ENCODE data around the gene CDH26.

The CDH26 gene

GRCh38 chr20:59939052-59939878 is 19.0 kb upstream of the CDH26 start:
- DNase-seq (ENCODE audit: insufficient read length, low spot score) (no peak), FAIRE-seq (no peak)
- no peak for TF ChIP-seq POLR2A (IDR thresholded peaks at IDR 0.05; ENCODE audit: low read depth, low read length)
- TF ChIP-seq TAF1 (IDR thresholded peaks at IDR 0.05; ENCODE audit: low read depth, low read length): no peak
- no peak for TF ChIP-seq PAX5 (IDR thresholded peaks at IDR 0.05; ENCODE audit: insufficient read depth, low read length, severe bottlenecking)
- TF ChIP-seq SPI1 (IDR thresholded peaks at IDR 0.05; ENCODE audit: low read depth, low read length): no peak
- TF ChIP-seq POU2F2 (IDR thresholded peaks at IDR 0.05; ENCODE audit: low read depth, low read length): no peak

- TF ChIP-seq TAF1 (IDR thresholded peaks at IDR 0.05; ENCODE audit: low read depth, low read length): no peak
- no peak for TF ChIP-seq SPI1 (IDR thresholded peaks at IDR 0.05; ENCODE audit: low read depth, low read length)
- TF ChIP-seq POLR2AphosphoS5 (IDR thresholded peaks at IDR 0.05; ENCODE audit: low read depth, low read length): no peak
- no peak for TF ChIP-seq POU2F2 (IDR thresholded peaks at IDR 0.05; ENCODE audit: low read depth, low read length)
- TF ChIP-seq PAX5 (IDR thresholded peaks at IDR 0.05; ENCODE audit: insufficient read depth, low read length, severe bottlenecking): no peak
- TF ChIP-seq POLR2A (IDR thresholded peaks at IDR 0.05; ENCODE audit: low read depth, low read length): no peak
- FAIRE-seq: no peak
- peak; percentile 31 for DNase-seq (ENCODE audit: insufficient read length, low spot score)
Observed at GRCh38 chr20:59939879-59940128, 18.4 kb upstream of the CDH26 start.

GRCh38 chr20:59940129-59940955 is 17.9 kb upstream of the CDH26 start, which contains the start of the genes FAM217B and PPP1R3D:
TSS of gene FAM217B (plus strand) at chr20:59940389. CDS start at chr20:59943944, 3,555 bp downstream.
TSS of gene PPP1R3D (minus strand) at chr20:59940305. CDS start at chr20:59939931, 374 bp downstream.
- peak; percentile 94 for FAIRE-seq
- peak; percentile 95 for DNase-seq (ENCODE audit: insufficient read length, low spot score)

GRCh38 chr20:59940956-59941294 is 17.3 kb upstream of the CDH26 start:
- no peak for FAIRE-seq
- no peak for DNase-seq (ENCODE audit: insufficient read length, low spot score)
- TF ChIP-seq POLR2AphosphoS5 (IDR thresholded peaks at IDR 0.05; ENCODE audit: low read depth, low read length): no peak
- no peak for TF ChIP-seq POU2F2 (IDR thresholded peaks at IDR 0.05; ENCODE audit: low read depth, low read length)
- no peak for TF ChIP-seq POLR2A (IDR thresholded peaks at IDR 0.05; ENCODE audit: low read depth, low read length)
- TF ChIP-seq PAX5 (IDR thresholded peaks at IDR 0.05; ENCODE audit: insufficient read depth, low read length, severe bottlenecking): no peak
- TF ChIP-seq SPI1 (IDR thresholded peaks at IDR 0.05; ENCODE audit: low read depth, low read length): no peak
- TF ChIP-seq TAF1 (IDR thresholded peaks at IDR 0.05; ENCODE audit: low read depth, low read length): no peak

More at GRCh38 chr20:59940129-59940955, 17.9 kb upstream of the CDH26 start, which contains the start of the genes FAM217B and PPP1R3D:
- TF ChIP-seq POU2F2 (IDR thresholded peaks at IDR 0.05; ENCODE audit: low read depth, low read length): 0 out of 2 replicates have a peak, but pooled peaks have one; percentile 13
- peak; percentile 70; the same call in 1 of the 2 replicates for TF ChIP-seq POLR2A (IDR thresholded peaks at IDR 0.05; ENCODE audit: low read depth, low read length)
- TF ChIP-seq TAF1 (IDR thresholded peaks at IDR 0.05; ENCODE audit: low read depth, low read length): peak; percentile 66; the same call in 1 of the 2 replicates
- TF ChIP-seq PAX5 (IDR thresholded peaks at IDR 0.05; ENCODE audit: insufficient read depth, low read length, severe bottlenecking): no peak
- no peak for TF ChIP-seq SPI1 (IDR thresholded peaks at IDR 0.05; ENCODE audit: low read depth, low read length)
- peak; percentile 69; the same call in 1 of the 2 replicates for TF ChIP-seq POLR2AphosphoS5 (IDR thresholded peaks at IDR 0.05; ENCODE audit: low read depth, low read length)

- TF ChIP-seq PAX5 (IDR thresholded peaks at IDR 0.05; ENCODE audit: insufficient read depth, low read length, severe bottlenecking) (no peak), POU2F2 (IDR thresholded peaks at IDR 0.05; ENCODE audit: low read depth, low read length) (no peak), POLR2AphosphoS5 (IDR thresholded peaks at IDR 0.05; ENCODE audit: low read depth, low read length) (no peak)
- DNase-seq (ENCODE audit: insufficient read length, low spot score): no peak
- no peak for FAIRE-seq
Observed at GRCh38 chr20:59942245-59942644, 16.0 kb upstream of the CDH26 start.

- FAIRE-seq (no peak), DNase-seq (ENCODE audit: insufficient read length, low spot score) (no peak)
- TF ChIP-seq PAX5 (IDR thresholded peaks at IDR 0.05; ENCODE audit: insufficient read depth, low read length, severe bottlenecking): no peak
- no peak for TF ChIP-seq TAF1 (IDR thresholded peaks at IDR 0.05; ENCODE audit: low read depth, low read length)
- TF ChIP-seq POLR2AphosphoS5 (IDR thresholded peaks at IDR 0.05; ENCODE audit: low read depth, low read length): no peak
- TF ChIP-seq POLR2A (IDR thresholded peaks at IDR 0.05; ENCODE audit: low read depth, low read length): no peak
- TF ChIP-seq POU2F2 (IDR thresholded peaks at IDR 0.05; ENCODE audit: low read depth, low read length): no peak
- TF ChIP-seq SPI1 (IDR thresholded peaks at IDR 0.05; ENCODE audit: low read depth, low read length): no peak
Observed at GRCh38 chr20:59944726-59945125, 13.5 kb upstream of the CDH26 start.

GRCh38 chr20:59945175-59945574 is 13.0 kb upstream of the CDH26 start:
- DNase-seq (ENCODE audit: insufficient read length, low spot score) (no peak), FAIRE-seq (no peak)
- TF ChIP-seq POLR2A (IDR thresholded peaks at IDR 0.05; ENCODE audit: low read depth, low read length) (no peak), SPI1 (IDR thresholded peaks at IDR 0.05; ENCODE audit: low read depth, low read length) (no peak), PAX5 (IDR thresholded peaks at IDR 0.05; ENCODE audit: insufficient read depth, low read length, severe bottlenecking) (no peak), POU2F2 (IDR thresholded peaks at IDR 0.05; ENCODE audit: low read depth, low read length) (no peak)

- no peak for FAIRE-seq
- no peak for TF ChIP-seq POLR2AphosphoS5 (IDR thresholded peaks at IDR 0.05; ENCODE audit: low read depth, low read length)
- no peak for TF ChIP-seq POLR2A (IDR thresholded peaks at IDR 0.05; ENCODE audit: low read depth, low read length)
- no peak for TF ChIP-seq SPI1 (IDR thresholded peaks at IDR 0.05; ENCODE audit: low read depth, low read length)
- TF ChIP-seq PAX5 (IDR thresholded peaks at IDR 0.05; ENCODE audit: insufficient read depth, low read length, severe bottlenecking): no peak
- TF ChIP-seq POU2F2 (IDR thresholded peaks at IDR 0.05; ENCODE audit: low read depth, low read length): no peak
- TF ChIP-seq TAF1 (IDR thresholded peaks at IDR 0.05; ENCODE audit: low read depth, low read length): no peak
- DNase-seq (ENCODE audit: insufficient read length, low spot score): no peak
Observed at GRCh38 chr20:59945731-59946130, 12.5 kb upstream of the CDH26 start.

GRCh38 chr20:59947376-59947775 is 10.8 kb upstream of the CDH26 start:
- DNase-seq (ENCODE audit: insufficient read length, low spot score) (no peak), FAIRE-seq (no peak)
- TF ChIP-seq POLR2AphosphoS5 (IDR thresholded peaks at IDR 0.05; ENCODE audit: low read depth, low read length): no peak
- TF ChIP-seq POU2F2 (IDR thresholded peaks at IDR 0.05; ENCODE audit: low read depth, low read length): no peak
- TF ChIP-seq TAF1 (IDR thresholded peaks at IDR 0.05; ENCODE audit: low read depth, low read length): no peak
- TF ChIP-seq POLR2A (IDR thresholded peaks at IDR 0.05; ENCODE audit: low read depth, low read length): no peak
- no peak for TF ChIP-seq PAX5 (IDR thresholded peaks at IDR 0.05; ENCODE audit: insufficient read depth, low read length, severe bottlenecking)
- TF ChIP-seq SPI1 (IDR thresholded peaks at IDR 0.05; ENCODE audit: low read depth, low read length): no peak

Data from GM12891 (cell line).